HG03066 (cell line): Measurements from ENCODE around the gene TMEM150B.

Experiments used
- ATAC-seq: cut with Tn5 transposase; IDR thresholded peaks from one replicate; pipeline ENCODE4 v1.9.1; 2021; ENCODE audit warnings: low read depth; ENCODE audit not compliant: unreplicated experiment

Gene TMEM150B

DNA sequence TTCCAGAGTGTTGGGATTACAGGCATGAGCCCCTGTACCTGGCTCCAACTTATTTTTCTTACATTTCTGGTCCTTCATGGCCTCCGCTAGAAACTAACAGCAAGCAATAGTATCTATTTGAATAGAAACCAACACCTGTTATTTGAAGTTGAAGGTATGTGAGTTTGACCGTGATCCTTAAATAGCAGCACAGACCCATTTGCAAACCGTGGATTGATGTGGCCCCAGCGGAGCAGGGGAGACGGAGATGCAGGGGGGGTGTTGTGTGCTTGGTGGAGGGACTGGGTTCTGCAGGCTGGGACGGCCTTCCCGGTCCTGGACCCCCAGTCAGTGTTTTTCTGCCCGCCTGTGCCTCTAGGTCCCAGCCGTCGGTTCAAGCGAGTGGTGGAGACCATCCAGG is 16.9 kb downstream of the TMEM150B start:
- ATAC-seq: no peak

DNA sequence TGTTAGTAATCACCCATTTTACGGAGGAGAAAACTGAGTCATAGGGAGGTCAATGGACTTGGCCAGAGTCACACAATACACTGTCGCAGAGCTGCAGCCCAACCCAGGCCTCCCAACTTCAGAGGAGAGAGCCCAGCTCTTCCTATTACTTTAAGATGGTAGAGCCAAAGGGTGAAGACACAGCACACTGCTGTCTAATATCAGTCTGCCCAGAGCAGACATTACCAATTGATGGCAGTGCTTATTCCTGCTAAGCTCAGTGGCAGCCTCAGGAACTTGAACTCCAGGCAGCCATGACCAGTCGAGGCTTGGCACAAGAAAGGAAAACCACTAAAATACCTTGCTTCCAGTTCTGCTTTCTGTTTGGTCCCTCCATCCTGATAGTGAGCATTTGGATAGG is 18.4 kb downstream of the TMEM150B start:
- ATAC-seq: no peak

DNA sequence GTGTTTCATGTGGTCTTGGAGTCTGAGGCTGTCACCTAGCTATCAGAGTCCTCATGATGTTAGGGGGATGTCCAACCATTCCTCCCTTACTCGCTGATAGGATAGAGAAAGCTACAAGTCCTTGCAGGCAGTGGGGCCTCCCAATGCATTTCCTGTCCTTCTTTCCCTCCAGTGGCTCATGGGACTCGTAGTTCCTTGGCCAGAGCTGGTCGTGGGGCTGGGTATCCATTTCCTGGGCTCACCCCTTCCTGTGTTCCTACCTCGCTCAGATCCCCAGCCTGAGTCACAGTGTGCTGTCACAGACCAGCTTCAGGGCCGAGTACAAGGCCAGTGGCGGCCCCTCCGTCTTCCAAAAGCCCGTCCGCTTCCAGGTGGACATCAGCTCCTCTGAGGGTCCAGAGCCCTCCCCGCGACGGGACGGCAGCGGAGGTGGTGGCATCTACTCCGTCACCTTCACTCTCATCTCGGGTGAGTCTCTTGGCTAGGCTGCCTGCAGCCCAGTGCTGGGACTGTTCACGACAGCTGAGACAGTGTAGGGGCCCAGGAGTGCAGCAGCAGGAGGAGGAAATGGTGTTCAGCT is 19.1 kb downstream of the TMEM150B start:
- ATAC-seq: no peak

DNA sequence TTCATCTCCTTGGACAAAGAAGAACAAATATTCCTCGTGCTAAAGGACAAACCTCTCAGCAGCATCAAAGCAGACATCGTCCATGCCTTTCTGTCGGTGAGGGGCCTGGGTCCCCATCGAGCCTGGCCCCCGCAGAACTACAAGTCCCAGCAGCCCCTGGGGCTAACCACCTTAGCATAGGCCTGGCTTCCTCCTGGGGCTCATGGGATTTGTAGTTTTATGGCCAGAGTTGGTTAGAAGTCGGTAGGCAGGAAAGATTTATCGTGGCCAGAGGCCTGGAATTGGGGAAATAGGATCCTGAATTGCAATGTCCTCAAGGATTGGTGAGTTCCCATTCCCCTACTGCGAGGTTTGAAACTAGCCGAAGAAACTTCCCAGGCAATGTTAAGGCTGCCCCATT is 19.6 kb downstream of the TMEM150B start:
- no peak for ATAC-seq

DNA sequence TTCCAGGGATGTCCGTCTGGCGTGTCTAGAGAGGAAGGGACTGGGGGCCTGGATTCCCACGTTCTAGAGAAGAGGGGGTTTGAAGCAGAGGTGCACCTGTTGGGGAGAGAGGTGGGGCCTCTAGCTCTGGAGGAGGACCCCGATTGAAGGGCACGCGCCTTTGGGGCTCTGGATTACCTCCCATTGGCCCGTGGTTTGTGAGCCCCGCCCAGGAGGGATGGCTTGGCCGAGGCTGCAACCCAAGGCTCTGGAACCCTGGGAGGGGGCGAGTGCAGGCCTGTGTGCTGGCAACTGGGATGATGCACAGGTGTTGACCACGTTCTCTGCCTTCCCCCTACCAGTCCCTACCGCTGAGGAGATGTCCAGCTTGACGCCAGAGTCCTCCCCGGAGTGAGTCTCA is 20.2 kb downstream of the TMEM150B start:
- ATAC-seq: no peak

DNA sequence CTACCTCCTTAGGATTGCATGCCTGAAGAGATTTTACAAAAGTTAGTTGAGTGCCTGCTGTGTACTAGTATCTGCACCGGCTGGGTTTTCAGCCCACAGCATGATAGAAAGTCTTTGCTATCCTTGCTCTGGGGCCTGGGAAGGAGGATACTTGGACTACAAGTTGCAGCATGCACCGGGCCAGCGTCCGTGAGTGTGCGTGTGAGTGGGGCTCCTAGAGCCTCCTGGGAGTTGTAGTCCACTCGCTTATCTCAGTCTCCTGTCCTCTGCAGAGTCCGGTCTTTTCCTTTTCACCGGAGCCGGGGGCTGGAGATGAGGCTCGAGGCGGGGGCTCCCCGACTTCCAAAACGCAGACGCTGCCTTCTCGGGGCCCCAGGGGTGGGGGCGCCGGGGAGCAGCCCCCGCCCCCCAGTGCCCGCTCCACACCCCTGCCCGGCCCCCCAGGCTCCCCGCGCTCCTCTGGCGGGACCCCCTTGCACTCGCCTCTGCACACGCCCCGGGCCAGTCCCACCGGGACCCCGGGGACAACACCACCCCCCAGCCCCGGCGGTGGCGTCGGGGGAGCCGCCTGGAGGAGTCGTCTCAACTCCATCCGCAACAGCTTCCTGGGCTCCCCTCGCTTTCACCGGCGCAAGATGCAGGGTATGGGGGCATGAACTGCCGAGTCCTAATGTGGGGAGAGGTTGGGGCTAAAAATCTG is 20.7 kb downstream of the TMEM150B start:
- ATAC-seq: no peak

DNA sequence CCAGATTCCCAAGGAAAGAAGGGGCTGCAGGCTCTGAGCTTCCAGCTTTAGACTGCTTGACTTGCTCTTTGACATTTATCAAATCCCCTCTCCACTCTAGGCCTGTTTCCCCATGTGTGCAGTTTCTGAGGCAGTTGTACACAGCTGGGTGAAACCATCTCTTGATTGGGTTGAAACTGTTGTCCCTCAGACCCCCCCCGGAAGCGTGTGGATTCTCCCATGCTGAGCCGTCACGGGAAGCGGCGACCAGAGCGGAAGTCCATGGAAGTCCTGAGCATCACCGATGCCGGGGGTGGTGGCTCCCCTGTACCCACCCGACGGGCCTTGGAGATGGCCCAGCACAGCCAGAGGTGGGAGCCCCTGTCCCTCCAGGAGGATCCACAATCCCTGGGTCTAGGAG is 21.7 kb downstream of the TMEM150B start:
- no peak for ATAC-seq

DNA sequence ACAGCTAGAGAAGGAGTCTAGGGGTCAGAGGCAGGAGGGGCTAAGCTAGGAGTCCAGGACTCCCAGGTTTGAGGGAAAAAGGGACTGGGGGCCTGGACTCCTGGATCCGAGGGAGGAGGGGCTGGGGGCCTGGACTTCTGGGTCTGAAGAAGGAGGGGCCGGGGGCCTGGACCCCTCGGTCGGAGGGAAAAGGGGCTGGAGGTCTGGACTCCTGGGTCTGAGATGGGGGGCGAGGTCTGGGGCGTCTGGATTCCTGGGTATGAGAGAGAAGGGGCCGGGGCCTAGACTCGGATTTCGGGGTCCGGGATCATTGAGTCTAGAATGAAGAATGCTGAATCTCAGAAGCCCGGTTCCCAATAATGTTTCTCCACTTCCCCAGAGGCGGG is 22.8 kb downstream of the TMEM150B start:
- no peak for ATAC-seq

DNA sequence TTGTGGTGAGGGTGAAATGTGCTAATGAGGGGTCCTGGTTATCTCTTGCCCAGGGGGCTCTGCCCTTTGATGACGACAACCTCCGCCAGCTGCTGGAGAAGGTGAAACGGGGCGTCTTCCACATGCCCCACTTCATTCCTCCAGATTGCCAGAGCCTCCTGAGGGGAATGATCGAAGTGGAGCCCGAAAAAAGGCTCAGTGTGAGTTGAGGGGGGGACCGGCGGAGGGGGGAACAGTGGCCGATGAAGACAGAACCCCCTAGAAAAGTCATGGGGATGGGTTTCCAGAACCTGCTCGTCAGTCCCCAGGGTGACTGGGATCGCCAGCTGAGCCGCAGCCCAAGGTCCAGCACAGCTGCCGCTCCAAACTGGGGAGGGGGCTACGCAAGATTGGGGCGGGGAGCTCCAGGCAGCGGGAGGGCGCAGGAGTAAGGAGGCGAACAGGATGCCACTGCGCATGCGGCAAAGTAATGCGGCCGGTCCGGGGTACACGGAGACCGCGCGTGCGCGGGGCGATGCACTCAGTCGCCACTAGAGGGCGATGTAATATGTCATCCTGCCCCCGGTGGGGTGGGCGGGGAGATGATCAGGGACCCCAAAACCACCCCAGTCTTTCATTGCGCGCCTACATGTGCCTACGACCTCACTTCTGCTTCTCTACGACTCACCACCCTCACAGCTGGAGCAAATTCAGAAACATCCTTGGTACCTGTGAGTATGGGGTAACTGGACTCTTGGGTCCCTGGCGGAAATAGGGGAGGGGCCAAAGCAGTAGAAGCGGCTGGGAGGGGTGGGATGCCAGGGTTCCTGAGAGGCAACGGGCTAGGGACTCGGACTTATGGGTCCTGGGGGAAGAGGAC is 23.5 kb downstream of the TMEM150B start:
- ATAC-seq: no peak

DNA sequence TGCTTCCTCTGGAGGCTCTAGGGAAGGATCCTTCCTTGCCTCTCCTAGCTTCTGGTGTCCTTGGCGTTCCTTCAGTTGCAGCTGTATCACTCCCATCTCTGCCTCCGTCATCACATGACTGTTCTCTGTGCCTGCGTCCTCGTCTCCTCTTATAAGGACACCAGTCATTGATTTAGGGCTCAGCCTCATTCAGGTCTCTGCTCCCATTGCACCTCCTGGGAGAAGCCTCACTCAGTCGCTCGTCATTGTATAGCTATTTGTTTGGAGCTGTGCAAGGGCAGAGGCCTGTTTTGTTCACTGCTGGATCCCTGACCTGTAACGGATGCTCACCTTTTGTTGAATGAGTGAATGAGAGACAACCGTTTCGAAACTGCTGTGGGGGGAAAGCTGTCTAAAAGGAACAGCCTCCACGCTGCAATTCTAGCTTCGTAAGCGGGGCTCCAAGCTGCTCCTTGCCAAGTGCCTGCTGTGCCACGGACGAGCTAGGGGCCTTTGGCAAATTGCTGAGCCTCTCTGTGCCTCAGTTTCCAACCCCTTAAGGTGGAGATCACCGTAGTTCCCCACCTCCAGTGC is 24.2 kb downstream of the TMEM150B start:
- no peak for ATAC-seq

DNA sequence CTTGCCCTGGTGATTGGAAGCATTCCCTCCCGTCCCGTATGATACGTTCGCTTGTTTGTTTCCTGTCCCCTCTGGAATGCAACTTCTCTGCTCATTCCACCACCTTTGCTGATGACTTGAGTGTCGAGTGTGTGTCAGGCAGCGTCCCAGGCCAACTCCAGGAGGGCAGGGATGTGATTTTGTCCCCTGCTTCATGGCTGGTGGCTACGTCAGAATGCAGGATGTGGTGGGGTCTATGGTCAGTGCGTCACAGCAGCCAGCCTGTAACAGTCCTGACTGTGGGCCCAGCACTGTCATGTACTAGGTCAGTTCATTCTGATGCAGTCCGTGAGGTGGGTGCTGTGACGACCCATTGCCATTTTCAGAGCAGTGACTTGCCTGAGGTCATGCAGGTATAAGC is 25.1 kb downstream of the TMEM150B start:
- ATAC-seq: no peak

DNA sequence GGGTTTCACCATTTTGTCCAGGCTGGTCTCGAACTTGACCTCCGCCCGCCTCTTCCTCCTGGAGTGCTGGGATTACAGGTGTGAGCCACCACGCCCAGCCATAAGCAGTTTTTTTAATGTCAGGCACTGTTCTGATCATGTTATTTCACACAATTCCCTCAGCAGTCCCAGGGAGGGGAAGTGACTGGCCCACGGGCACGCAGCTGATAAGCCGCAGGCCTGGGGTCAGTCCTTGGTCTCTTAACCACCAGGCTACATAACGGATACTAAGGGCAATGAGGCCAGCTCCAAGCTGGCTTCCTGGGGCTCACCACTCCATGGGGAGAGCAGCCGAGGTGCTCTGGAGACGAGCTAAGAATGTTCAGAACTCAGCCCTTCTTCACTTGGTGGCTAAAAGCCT is 27.9 kb downstream of the TMEM150B start:
- no peak for ATAC-seq

DNA sequence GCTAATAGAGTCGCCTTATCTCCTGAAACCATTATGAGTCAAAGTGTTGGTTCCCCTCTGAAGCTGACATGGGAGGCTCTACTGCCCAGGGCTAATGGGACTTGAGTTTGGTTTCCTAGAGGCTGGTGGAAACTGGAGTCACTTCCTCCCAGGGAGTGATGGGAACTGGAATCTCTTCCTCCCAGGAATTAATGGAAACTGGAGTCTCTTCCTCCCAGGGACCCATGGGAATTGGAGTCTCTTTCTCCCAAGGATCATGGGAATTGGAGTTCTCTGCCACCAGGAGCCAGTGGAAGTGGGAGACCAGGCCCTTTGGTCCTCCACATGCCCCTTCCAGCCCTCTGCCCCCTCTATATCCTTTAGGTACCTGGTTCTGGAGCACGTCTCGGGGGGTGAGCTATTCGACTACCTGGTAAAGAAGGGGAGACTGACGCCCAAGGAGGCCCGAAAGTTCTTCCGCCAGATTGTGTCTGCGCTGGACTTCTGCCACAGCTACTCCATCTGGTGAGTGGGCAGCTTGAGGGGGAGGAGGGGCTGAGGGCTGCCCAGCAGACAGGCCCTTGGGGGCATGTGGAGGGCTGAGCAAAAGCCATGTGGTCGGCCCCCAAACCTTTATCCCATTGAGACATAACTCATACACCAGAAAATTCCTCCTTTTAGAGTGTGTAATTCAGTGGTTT is 35.9 kb downstream of the TMEM150B start:
- ATAC-seq: no peak

DNA sequence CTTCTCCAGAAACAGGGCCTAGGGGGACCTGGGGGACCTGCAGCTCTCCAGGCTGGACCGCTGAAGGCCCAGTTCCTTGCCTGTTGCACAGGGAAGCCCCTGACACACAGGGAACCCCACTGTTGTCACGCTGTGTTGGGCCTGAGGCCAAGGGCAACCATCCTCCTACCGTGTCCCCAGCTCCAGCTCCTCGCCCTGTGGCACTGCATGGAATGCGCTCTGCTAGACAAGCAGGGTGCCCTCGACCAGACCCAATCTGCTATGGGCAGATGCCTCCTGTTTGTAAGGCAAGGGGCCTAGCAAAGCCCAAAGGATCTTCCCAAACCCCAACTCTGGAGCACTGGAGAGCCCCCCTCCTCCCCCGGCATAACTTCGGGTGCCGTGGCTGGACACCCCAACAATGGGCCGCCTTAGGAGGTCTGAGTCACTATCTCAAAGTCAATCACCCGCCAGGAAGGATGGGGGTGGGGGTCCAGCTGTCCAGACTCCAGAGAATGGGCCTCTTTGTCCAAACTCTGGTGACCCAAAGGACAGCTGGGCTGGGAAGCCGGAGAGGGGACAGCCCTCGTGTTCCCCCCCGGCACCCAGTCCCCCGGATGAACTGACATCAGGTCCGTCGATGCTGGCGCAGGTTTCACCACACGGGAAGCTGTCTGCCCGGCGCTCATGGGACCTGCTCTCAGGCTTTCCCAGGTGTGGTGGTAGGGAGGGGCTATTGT is 37.6 kb downstream of the TMEM150B start:
- ATAC-seq: no peak

DNA sequence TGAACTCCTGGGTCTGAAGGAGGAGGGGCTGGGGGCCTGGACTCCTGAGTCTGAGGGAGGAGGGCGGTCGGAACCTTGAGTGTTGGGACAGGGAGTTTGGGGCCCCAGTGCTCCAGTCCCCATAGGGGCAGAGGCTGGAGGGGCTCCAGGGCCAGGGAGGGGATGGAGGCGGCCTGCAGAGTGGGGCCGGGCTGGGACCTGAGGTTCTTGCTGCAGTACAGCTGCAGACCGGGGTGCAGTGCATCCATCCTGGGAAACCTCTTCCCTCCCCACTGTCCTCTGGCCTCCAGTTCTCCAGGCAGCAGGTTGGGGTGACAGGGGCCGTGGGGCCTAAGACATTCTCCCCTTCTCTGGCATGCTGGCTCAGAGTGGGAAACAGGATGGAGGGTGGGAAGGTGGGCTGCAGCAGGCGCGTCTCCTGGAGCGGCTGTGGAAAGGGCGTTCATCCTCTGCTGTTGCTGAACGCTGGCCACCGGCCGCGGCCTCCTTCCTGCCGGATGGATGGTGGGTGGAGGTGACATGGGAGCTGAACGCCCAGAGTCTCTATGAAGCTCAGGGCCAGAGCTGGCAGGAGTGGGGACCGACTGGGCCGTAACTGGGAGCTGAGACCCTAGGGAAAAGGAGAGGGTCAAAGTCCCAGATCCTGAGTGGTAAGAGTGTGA is 39.8 kb downstream of the TMEM150B start:
- no peak for ATAC-seq

DNA sequence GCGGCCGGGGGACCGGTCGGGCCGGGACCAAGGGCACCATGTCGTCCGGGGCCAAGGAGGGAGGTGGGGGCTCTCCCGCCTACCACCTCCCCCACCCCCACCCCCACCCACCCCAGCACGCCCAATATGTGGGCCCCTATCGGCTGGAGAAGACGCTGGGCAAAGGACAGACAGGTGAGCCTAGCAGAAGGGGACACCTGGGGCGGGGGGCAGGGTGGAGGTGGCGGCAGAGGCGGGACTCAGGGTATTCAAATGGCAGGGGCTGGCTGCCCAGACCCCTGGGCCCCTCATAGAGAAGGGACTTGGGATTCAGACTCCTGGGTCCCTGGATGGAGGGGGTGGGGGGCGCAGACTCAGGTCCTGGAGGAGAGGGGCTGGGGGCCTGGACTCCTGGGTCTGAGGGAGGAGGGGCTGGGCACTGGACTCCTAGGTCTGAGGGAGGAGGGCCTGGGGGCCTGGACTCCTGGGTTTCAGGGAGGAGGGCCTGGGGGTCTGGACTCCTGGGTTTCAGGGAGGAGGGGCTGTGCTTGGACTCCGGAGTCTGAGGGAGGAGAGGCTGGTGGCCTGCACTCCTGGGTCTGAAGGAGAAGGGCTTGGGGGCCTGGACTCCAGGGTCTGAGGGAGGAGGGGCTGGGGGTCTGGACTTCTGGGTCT is 40.6 kb downstream of the TMEM150B start:
- no peak for ATAC-seq

DNA sequence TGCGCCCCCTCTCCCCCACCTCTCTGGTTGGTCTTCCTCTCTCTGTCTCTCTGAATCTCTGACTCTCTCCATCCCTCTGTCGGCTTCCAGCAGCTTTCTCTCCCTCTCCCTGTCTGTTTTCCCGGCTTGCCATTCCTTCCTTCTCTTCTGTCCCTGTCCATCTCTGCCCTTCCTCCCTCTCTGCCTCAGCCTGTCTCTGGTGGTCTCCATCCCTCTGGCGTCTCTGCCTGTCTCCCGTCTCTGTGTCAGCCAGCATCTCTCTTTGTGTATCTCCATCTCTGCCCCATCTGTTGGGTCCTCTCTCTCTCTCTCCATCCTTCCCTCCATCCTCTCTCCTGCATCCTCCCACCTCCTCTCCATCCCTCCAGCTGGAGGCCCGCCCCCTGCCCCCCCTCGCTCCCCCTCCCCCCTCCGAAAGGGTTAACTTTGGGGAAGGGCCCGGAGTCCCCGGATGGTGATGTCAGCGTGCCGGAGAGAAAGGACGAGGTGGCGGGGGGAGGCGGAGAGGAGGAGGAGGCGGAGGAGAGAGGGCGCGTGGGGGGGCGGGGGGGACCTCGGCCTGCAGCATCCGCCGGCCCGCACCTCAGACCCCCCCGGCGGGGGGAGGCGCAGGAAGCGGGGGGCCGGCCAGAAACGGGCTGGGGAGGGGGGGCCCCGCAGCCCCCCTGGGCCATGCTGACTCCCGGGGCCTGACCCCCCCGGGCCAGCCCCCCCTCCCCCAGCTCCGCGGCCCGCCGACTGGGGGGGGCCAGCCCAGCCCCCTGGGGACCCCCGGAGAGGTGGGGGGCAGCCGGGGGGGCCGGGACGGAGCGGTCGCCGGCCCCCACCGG is 41.4 kb downstream of the TMEM150B start, which contains the start of gene BRSK1:
TSS of gene BRSK1 (plus strand) at position 450 of the 830 bp plus-strand sequence. CDS start 446 bp downstream, outside the sequence.
- ATAC-seq: no peak
